A673 (cell line): ENCODE data around the gene FAM162B.

Experiments
- EZH2 ChIP-seq: fragments of 200-600 bp; sonication (generic); IDR thresholded peaks from 2 replicates; pipeline ENCODE4 v1.6.1; 2017; ENCODE audit warnings: borderline replicate concordance, low read depth, mild to moderate bottlenecking, mixed read lengths, antibody characterized with exemption, low read length; ENCODE audit not compliant: poor library complexity, severe bottlenecking
- TF ChIP-seq, protein P1 (sequence below): fragments of 300-800, 200-600 bp; sonication (generic); conservative IDR thresholded peaks from 2 replicates; pipeline ENCODE4 v1.5.1; 2017; ENCODE audit warnings: low read depth, mild to moderate bottlenecking, antibody characterized with exemption, low read length, moderate library complexity, mixed read lengths

GRCh38 chr6:116714296-116714695 is 51.2 kb downstream of the FAM162B start:
- TF ChIP-seq, protein P1, sequence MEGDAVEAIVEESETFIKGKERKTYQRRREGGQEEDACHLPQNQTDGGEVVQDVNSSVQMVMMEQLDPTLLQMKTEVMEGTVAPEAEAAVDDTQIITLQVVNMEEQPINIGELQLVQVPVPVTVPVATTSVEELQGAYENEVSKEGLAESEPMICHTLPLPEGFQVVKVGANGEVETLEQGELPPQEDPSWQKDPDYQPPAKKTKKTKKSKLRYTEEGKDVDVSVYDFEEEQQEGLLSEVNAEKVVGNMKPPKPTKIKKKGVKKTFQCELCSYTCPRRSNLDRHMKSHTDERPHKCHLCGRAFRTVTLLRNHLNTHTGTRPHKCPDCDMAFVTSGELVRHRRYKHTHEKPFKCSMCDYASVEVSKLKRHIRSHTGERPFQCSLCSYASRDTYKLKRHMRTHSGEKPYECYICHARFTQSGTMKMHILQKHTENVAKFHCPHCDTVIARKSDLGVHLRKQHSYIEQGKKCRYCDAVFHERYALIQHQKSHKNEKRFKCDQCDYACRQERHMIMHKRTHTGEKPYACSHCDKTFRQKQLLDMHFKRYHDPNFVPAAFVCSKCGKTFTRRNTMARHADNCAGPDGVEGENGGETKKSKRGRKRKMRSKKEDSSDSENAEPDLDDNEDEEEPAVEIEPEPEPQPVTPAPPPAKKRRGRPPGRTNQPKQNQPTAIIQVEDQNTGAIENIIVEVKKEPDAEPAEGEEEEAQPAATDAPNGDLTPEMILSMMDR: no peak
- TF ChIP-seq EZH2: no peak
